Cardiac fibroblast (primary cell): Measurements from ENCODE around the gene CYFIP1.
"Not testable (repeated sequence)": the region's sequence is repeated elsewhere in the genome, so short reads cannot be mapped to it uniquely, and the experiment has no call there.

Source experiments
- DNase-seq, 2 donors: peaks; one replicate each; pipeline versions ENCODE4 v3.0.0 to v3.0.0-alpha.2; 2010; ENCODE audit warnings: low read depth in 2 of 2
- H3K4me3 ChIP-seq, 2 donors: replicated peaks in 1 of 2; 1 replicate in 1 of 2; 2 replicates in 1 of 2; pipeline ENCODE4 v1.5.1; 2011; ENCODE audit warnings: low read depth in 2 of 2, low read length in 2 of 2, mild to moderate bottlenecking in 2 of 2, moderate library complexity in 1 of 2
- CTCF ChIP-seq: IDR thresholded peaks from one replicate; pipeline ENCODE4 v1.5.1; 2011; ENCODE audit warnings: low read depth, mild to moderate bottlenecking, low read length, inconsistent platforms

Gene CYFIP1

GRCh38 chr15:22980189-22981050, at the start of gene CYFIP1:
CYFIP1 (minus strand) TSS chr15:22980368; CDS start chr15:22947285, 33,083 bp downstream.
- no peak for TF ChIP-seq CTCF
- DNase-seq, result peak; percentile 80 to 89

GRCh38 chr15:23026218-23026617, 46.0 kb upstream of the CYFIP1 start:
- DNase-seq, result no peak
- H3K4me3 ChIP-seq, result no peak overlapping the region
- TF ChIP-seq CTCF, result no peak

More at GRCh38 chr15:22980189-22981050, at the start of gene CYFIP1:
- H3K4me3 ChIP-seq, result peak within 1 kb of the TSS; percentile 84 to 90

- no peak for DNase-seq
- H3K4me3 ChIP-seq, result no peak overlapping the region
- no peak for TF ChIP-seq CTCF
Measured at GRCh38 chr15:23022156-23022555, 42.0 kb upstream of the CYFIP1 start.

GRCh38 chr15:23014394-23015000, 34.3 kb upstream of the CYFIP1 start:
- H3K4me3 ChIP-seq, result no peak overlapping the region
- no peak for DNase-seq
- TF ChIP-seq CTCF, result no peak

GRCh38 chr15:23013681-23014080, 33.5 kb upstream of the CYFIP1 start:
- no peak for DNase-seq
- no peak overlapping the region for H3K4me3 ChIP-seq
- TF ChIP-seq CTCF, result no peak

GRCh38 chr15:23012616-23013015, 32.4 kb upstream of the CYFIP1 start:
- not testable (repeated sequence) for DNase-seq

GRCh38 chr15:23003736-23004135, 23.6 kb upstream of the CYFIP1 start:
- TF ChIP-seq CTCF, result no peak

More at GRCh38 chr15:23012616-23013015, 32.4 kb upstream of the CYFIP1 start:
- not testable (repeated sequence) for H3K4me3 ChIP-seq

More at GRCh38 chr15:23003736-23004135, 23.6 kb upstream of the CYFIP1 start:
- DNase-seq, result no peak
- no peak overlapping the region for H3K4me3 ChIP-seq
